Spleen (tissue), 7 donors: ENCODE measurements around the gene SHLD1.

ENCODE experiments used
- POLR2A ChIP-seq, 3 donors: fragments of 450-650 bp; IDR thresholded peaks; one replicate each; pipeline ENCODE4 v1.5.1; 2017; ENCODE audit warnings: antibody characterized with exemption in 3 of 3, mild to moderate bottlenecking in 1 of 3
- POLR2AphosphoS5 ChIP-seq, 3 donors: sonication (generic); formaldehyde crosslinking; IDR thresholded peaks; one replicate each; pipeline ENCODE4 v1.5.1; 2017; ENCODE audit warnings: antibody characterized with exemption in 3 of 3
- TF ChIP-seq, protein P1 (sequence below), 11 experiments: fragments of 200-600 bp in 7 of 11; fragments of 450-650 bp in 4 of 11; sonication (generic) in 4 of 11; IDR thresholded peaks in 8 of 11; conservative IDR thresholded peaks in 3 of 11; 1 replicate in 7 of 11; 2 replicates in 4 of 11; pipeline versions ENCODE4 v1.4.0 to v1.8.0; 2016 to 2021; ENCODE audit warnings: antibody characterized with exemption in 11 of 11, inconsistent platforms in 4 of 11, mild to moderate bottlenecking in 1 of 11
- donor health status: DM: no; HTN: no; CAD: no; lungs with moderate emphysema.
- donor health status: DM: no; HTN: no; CAD: no.
- donor health status: DM: no; HTN: no; CAD: no.

GRCh38 chr20:5737966-5738365, 12.2 kb upstream of the SHLD1 start:
- TF ChIP-seq, protein P1, sequence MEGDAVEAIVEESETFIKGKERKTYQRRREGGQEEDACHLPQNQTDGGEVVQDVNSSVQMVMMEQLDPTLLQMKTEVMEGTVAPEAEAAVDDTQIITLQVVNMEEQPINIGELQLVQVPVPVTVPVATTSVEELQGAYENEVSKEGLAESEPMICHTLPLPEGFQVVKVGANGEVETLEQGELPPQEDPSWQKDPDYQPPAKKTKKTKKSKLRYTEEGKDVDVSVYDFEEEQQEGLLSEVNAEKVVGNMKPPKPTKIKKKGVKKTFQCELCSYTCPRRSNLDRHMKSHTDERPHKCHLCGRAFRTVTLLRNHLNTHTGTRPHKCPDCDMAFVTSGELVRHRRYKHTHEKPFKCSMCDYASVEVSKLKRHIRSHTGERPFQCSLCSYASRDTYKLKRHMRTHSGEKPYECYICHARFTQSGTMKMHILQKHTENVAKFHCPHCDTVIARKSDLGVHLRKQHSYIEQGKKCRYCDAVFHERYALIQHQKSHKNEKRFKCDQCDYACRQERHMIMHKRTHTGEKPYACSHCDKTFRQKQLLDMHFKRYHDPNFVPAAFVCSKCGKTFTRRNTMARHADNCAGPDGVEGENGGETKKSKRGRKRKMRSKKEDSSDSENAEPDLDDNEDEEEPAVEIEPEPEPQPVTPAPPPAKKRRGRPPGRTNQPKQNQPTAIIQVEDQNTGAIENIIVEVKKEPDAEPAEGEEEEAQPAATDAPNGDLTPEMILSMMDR (IDR thresholded peaks at IDR 0.05 in 8 of 11, conservative IDR thresholded peaks at IDR 0.05 in 3 of 11), result no peak
- TF ChIP-seq POLR2A (IDR thresholded peaks at IDR 0.05) (no peak), POLR2AphosphoS5 (IDR thresholded peaks at IDR 0.05) (no peak)
